Measurements from ENCODE around the gene WFIKKN2. TPM values are rescaled to one million over a fixed set of nuclear protein-coding genes. Genes with fewer than 3 reads are reported as not detected.
"Not testable (repeated sequence)": the region's sequence is repeated elsewhere in the genome, so short reads cannot be mapped to it uniquely, and the experiment has no call there.

Gene WFIKKN2
- total RNA-seq, 4 donors from 2014 or later: 0.08 TPM; not detected in 3

DNA sequence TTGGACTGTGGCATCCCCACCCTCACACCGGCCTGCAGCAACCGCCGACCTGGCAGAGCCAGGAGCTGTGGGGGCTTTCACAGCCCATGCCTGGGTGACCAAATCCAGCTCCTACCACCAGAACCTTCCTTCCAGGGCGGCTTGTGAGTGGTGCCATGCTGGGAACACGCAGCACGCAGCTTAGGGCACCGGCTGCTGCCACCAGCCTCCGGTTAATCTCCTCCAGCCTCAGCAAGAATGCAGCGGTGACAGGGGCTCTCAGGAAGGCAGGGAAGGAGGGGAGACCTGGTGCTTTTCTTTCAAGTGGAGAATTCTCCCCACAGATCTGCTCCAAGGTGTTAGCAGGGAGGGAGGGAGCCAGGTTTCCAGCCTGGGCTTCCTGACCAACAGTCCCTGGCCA, 35.8 kb upstream of the WFIKKN2 start:
- intact Hi-C loops (cut with DNase I): no loop called here
- no peaks in the 10 kb centered on the region for H3K27me3 ChIP-seq
- no peak for TF ChIP-seq POLR2A (IDR thresholded peaks at IDR 0.05)
- TF ChIP-seq, protein P1, sequence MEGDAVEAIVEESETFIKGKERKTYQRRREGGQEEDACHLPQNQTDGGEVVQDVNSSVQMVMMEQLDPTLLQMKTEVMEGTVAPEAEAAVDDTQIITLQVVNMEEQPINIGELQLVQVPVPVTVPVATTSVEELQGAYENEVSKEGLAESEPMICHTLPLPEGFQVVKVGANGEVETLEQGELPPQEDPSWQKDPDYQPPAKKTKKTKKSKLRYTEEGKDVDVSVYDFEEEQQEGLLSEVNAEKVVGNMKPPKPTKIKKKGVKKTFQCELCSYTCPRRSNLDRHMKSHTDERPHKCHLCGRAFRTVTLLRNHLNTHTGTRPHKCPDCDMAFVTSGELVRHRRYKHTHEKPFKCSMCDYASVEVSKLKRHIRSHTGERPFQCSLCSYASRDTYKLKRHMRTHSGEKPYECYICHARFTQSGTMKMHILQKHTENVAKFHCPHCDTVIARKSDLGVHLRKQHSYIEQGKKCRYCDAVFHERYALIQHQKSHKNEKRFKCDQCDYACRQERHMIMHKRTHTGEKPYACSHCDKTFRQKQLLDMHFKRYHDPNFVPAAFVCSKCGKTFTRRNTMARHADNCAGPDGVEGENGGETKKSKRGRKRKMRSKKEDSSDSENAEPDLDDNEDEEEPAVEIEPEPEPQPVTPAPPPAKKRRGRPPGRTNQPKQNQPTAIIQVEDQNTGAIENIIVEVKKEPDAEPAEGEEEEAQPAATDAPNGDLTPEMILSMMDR (IDR thresholded peaks at IDR 0.05): no peak
- no peak overlapping the region for H3K4me3 ChIP-seq
- no peaks in the 10 kb centered on the region for H3K36me3 ChIP-seq
- no peak for DNase-seq
- no peaks in the 10 kb centered on the region for H3K9me3 ChIP-seq
- H3K4me1 ChIP-seq: peaks cover 11 to 64% (median 17%) of the 10 kb centered on the region in 3 donors
- WGBS, 2 donors: 91% methylated on average over 4 of the region's 9 CpGs; no CpG with 5 or more reads in 1 of the 2 donors
- peak overlapping the region in 3 of 4 donors; percentile 30 to 82 (median 61) for H3K27ac ChIP-seq

DNA sequence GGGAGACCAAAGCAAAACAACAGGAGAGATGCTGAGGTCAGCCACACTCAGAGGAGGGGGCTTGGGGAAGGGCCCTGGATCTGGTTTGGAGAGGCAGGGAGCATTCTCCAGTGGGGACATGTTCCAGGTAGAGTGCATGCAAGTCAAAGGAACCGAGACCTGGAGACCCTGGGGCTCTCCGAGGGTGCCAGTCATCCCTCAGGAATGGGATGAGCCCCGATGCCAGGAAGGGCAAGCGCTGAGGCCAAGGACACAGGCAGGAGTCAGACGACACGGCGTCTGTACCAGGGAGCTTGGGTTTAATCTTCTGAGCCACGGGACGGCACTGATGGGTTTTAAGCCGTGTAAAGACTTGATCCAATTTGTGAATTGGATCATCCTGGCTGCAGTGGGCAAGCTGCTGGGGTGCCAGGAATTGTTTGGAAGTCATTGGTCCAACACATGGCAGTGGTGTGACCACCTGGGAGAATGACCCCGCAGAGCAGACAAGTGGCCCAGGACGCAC, 35.1 kb upstream of the WFIKKN2 start:
- TF ChIP-seq, protein P1 (IDR thresholded peaks at IDR 0.05): no peak
- no peaks in the 10 kb centered on the region for H3K9me3 ChIP-seq
- H3K27me3 ChIP-seq: no peaks in the 10 kb centered on the region
- H3K36me3 ChIP-seq: no peaks in the 10 kb centered on the region
- peak overlapping the region in 2 of 4 donors; percentile 61 to 82 for H3K27ac ChIP-seq
- 48 to 58% methylated on average over 11 of the region's 12 CpGs for WGBS, 2 donors
- no peak for DNase-seq
- peaks cover 11 to 64% (median 17%) of the 10 kb centered on the region in 3 donors for H3K4me1 ChIP-seq
- H3K4me3 ChIP-seq: no peak overlapping the region
- intact Hi-C loops (cut with DNase I): no loop called here

DNA sequence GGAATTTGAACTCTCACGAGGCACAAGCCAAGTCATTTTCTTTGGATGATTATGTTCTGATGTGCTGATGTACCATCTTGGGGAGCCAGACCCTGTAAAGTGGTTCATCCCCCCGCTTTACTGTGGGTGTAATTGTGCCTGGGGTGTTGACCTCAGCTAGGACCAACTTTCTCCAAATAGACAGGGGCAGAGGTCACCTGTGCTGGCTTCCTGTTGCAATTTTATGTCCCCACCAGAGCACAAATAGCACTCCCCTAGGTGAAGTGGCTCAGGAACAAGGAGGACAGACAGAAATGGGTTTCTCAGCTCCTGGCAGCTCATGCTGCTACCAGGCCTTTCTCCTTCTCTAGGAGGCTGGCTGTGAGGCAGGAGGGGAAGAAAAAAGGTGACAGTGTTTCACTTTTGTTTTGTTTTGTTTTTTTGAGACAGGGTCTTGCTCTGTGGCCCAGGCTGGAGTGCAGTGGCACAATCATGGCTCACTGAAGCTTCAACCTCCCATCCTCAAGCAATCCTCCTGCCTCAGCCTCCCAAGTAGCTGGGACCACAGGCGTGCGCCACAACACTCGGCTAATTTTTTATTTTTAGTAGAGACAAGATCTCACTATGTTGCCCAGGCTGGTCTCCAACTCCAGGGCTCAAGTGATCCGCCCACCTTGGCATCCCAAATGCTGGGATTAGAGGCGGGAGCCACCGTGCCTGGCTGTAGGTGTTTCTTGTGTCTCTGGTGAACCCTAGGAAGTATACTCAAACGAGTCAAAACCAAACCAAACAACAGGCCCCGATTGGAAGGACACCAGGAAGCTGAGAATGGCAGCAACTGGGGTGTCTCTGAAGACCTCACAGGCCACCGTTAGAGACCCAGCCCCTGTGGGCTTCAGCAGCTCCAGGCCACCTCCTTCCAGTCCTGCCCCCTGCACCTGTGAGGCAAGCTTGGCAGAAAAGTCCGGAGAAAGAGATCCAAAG, 32.5 kb upstream of the WFIKKN2 start:
- Histone ChIP-seq H3K9me3 (no peaks in the 10 kb centered on the region), H3K4me3 (no peak overlapping the region), H3K4me1 (peaks cover 11 to 64% (median 24%) of the 10 kb centered on the region in 3 donors), H3K27me3 (no peaks in the 10 kb centered on the region), H3K36me3 (no peaks in the 10 kb centered on the region), H3K27ac (peak overlapping the region in 3 of 4 donors; percentile 12 to 65 (median 45))
- 38 to 66% methylated on average over 6 to 8 of the region's 12 CpGs for WGBS, 2 donors
- TF ChIP-seq, protein P1 (IDR thresholded peaks at IDR 0.05): no peak
- no peak for TF ChIP-seq POLR2A (IDR thresholded peaks at IDR 0.05)
- no peak for DNase-seq
- intact Hi-C loops (cut with DNase I): no loop called here

DNA sequence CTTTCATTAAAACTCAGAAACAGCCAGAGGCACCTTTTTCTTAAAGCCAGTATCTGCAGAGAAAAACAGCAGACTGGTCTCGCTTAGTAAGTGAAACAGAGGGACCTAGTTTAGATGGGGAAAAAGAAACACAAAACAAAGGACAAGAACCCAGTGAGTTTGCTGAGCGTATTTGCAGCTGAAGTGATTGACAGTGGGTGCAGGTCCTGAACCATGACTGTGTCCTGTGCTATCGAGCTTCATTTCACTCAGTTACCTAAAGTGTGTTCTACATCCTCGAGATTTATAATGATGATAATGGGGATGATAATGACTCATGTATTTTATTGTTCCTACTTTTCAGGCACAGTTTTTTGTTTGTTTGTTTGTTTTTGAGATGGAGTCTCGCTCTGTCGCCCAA, 31.7 kb upstream of the WFIKKN2 start:
- H3K27ac ChIP-seq: peak overlapping the region in 2 of 4 donors; percentile 45 to 65
- H3K4me1 ChIP-seq: peaks cover 7 to 56% (median 19%) of the 10 kb centered on the region in 3 donors
- no peaks in the 10 kb centered on the region for H3K27me3 ChIP-seq
- 48 to 60% methylated on average over 6 of the region's 6 CpGs for WGBS, 2 donors
- intact Hi-C loops (cut with DNase I): no loop called here
- no peak overlapping the region for H3K4me3 ChIP-seq
- H3K9me3 ChIP-seq: no peaks in the 10 kb centered on the region
- H3K36me3 ChIP-seq: no peaks in the 10 kb centered on the region
- no peak for DNase-seq
- no peak for TF ChIP-seq POLR2A (IDR thresholded peaks at IDR 0.05)
- TF ChIP-seq, protein P1 (IDR thresholded peaks at IDR 0.05): no peak

DNA sequence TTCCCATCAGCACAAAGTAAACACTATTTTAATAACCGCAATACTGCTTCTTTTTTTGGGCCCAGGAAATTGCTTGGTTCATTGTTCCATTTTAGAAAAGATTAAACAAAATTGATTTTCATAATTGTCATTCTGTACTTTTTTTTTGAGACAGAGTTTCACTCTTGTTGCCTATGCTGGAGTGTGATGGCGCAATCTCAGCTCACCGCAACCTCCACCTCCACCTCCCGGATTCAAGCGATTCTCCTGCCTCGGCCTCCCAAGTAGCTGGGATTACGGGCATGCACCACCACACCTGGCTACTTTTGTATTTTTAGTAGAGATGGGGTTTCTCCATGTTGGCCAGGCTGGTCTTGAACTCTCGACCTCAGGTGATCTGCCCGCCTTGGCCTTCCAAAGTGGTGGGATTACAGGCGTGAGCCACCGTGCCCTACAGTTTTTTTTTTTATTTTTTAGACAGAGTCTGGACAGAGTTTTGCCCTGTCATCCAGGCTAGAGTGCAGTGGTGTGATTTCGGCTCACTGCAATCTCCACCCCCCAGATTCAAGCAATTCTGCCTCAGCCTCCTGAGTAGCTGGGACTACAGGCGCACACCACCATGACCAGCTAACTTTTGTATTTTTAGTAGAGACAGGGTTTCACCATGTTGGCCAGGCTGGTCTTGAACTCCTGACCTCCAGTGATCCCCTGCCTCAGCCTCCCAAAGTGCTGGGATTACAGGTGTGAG, 30.5 kb upstream of the WFIKKN2 start:
- intact Hi-C loops (cut with DNase I); H3K27me3 ChIP-seq; H3K4me3 ChIP-seq; H3K27ac ChIP-seq; DNase-seq; H3K9me3 ChIP-seq; H3K36me3 ChIP-seq: not testable (repeated sequence)
- peaks cover 4 to 44% (median 11%) of the 10 kb centered on the region in 3 donors for H3K4me1 ChIP-seq
- 90 to 96% methylated on average over 13 of the region's 13 CpGs for WGBS, 2 donors
